Activated T-cell treated with anti-CD3 and anti-CD28 coated beads, Interleukin-2, amount 50 U/mL, for 4 hours (primary cell): Measurements from ENCODE around the gene CORO2B. TPM values are rescaled to one million over a fixed set of nuclear protein-coding genes. Genes with fewer than 3 reads are reported as not detected.
"Not testable (repeated sequence)": the region's sequence is repeated elsewhere in the genome, so short reads cannot be mapped to it uniquely, and the experiment has no call there.

ENCODE experiments used
- ATAC-seq, 2 donors: fragments of 200-7000 bp; cut with Tn5 transposase; one replicate each; pipeline ENCODE4 v1.10.0; 2021
- DNase-seq: peaks from one replicate; pipeline ENCODE4 v3.0.0-alpha.2; 2020
- H3K27me3 Mint-ChIP-seq: one replicate; pipeline ENCODE4 v1.8.0; 2021; ENCODE audit warnings: low read depth, mixed read lengths
- H3K36me3 Mint-ChIP-seq: one replicate; pipeline ENCODE4 v1.8.0; 2022; ENCODE audit warnings: mixed read lengths; ENCODE audit not compliant: insufficient read depth
- H3K4me1 Mint-ChIP-seq: one replicate; pipeline ENCODE4 v1.8.0; 2021; ENCODE audit warnings: low read depth, mixed read lengths
- H3K4me3 Mint-ChIP-seq: one replicate; pipeline ENCODE4 v1.8.0; 2021; ENCODE audit warnings: mild to moderate bottlenecking, moderate library complexity, mixed read lengths
- H3K9me3 Mint-ChIP-seq: one replicate; pipeline ENCODE4 v1.8.0; 2021; ENCODE audit warnings: mixed read lengths
- total RNA-seq, 3 donors: library from RNA; stranded (reverse); gene quantifications; one replicate each; pipeline ENCODE4 v1.2.1, GENCODE V29; 2021

Gene CORO2B
- total RNA-seq, 3 donors from 2014 or later, result 0.08 TPM

DNA sequence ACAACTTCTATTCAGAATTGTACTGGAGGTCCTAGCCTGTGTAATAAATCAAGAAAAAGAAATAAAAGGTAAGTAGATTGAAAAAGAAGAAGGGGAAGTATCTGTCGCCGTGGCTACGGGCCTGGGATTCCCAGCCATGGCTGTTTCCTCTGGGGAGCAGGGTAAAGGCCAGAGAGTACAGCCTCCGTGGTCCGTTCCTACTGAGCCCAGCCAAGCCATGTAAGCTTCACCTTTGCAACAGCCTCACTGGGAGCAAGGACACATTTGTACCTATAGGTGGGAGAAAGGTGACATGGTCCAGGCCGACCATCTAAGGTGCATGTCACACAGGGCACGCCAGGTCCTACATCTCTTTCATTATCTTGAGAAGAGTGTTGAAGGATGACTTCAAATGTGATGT lies 170.6 kb downstream of the CORO2B start:
- Mint-ChIP-seq H3K4me3 (no peak overlapping the region), H3K27me3 (no peaks in the 10 kb centered on the region), H3K36me3 (no peaks in the 10 kb centered on the region), H3K4me1 (no peaks in the 10 kb centered on the region), H3K9me3 (no peaks in the 10 kb centered on the region)
- no peak for ATAC-seq
- no peak for DNase-seq

DNA sequence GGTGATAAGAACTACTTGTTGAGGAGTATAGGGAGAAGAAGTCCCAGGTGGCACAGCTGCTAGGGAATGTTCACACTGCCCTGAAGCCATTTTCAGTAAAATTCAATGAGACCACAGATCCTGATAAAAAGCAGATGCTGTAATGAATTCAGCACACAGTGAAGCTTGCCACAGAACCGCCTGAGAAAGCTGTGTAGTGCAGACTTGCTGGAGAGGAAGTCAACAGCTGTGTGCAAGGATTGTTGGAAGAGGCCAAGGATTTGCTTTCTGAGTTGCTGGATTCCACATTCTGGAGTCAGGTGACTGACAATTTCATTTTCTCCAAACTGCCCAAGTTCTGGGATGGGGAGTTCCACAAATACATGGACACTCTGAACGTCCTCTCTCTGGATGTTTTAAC lies 171.0 kb downstream of the CORO2B start:
- Mint-ChIP-seq H3K4me3 (no peak overlapping the region), H3K4me1 (peaks cover 2% of the 10 kb centered on the region), H3K27me3 (no peaks in the 10 kb centered on the region), H3K9me3 (no peaks in the 10 kb centered on the region), H3K36me3 (no peaks in the 10 kb centered on the region)
- ATAC-seq, result no peak
- no peak for DNase-seq

DNA sequence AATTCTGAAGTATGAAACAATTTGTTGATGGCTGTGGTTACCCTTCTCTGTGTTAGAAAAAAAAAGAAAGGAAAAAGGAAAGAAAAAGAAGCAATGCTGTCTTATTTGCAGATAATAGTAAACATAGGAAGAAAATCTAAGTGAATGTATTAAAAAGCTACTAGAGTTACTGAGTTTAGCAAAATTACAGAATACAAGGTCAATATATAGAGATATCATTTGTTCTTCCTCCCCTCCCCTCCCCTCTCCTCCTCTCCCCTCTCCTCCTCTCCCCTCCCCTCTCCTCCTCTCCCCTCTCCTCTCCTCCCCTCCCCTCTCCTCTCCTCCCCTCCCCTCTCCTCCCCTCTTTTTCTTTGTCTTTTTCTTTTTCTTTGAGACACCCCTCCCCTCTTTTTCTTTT lies 172.8 kb downstream of the CORO2B start:
- no peak for ATAC-seq
- no peak overlapping the region for H3K4me3 Mint-ChIP-seq
- H3K27me3 Mint-ChIP-seq, result peaks cover 7% of the 10 kb centered on the region
- no peaks in the 10 kb centered on the region for H3K36me3 Mint-ChIP-seq
- H3K4me1 Mint-ChIP-seq, result peaks cover 5% of the 10 kb centered on the region
- H3K9me3 Mint-ChIP-seq, result no peaks in the 10 kb centered on the region
- DNase-seq, result no peak

DNA sequence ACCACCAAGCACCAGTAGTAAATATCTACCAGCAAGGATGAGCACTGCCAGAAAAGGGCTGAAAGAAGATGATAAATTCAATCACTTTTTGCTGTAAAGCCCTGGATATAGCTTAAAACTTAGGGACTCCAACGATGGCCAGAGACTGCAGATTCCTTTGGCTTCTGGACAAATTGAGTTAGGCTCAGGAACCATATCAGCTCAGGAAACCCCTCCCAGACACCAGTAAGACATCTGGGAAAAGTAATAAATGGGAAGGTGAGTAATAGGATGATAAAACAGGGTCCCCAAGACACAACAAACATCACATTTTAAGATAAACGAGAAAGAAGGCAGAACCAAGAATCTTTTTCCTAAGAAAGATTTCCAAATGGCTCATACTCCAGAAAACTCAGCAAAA lies 176.9 kb downstream of the CORO2B start:
- Mint-ChIP-seq H3K4me3 (no peak overlapping the region), H3K9me3 (no peaks in the 10 kb centered on the region), H3K36me3 (no peaks in the 10 kb centered on the region), H3K4me1 (peaks cover 5% of the 10 kb centered on the region), H3K27me3 (peaks cover 15% of the 10 kb centered on the region)
- ATAC-seq (no peak), DNase-seq (no peak)

DNA sequence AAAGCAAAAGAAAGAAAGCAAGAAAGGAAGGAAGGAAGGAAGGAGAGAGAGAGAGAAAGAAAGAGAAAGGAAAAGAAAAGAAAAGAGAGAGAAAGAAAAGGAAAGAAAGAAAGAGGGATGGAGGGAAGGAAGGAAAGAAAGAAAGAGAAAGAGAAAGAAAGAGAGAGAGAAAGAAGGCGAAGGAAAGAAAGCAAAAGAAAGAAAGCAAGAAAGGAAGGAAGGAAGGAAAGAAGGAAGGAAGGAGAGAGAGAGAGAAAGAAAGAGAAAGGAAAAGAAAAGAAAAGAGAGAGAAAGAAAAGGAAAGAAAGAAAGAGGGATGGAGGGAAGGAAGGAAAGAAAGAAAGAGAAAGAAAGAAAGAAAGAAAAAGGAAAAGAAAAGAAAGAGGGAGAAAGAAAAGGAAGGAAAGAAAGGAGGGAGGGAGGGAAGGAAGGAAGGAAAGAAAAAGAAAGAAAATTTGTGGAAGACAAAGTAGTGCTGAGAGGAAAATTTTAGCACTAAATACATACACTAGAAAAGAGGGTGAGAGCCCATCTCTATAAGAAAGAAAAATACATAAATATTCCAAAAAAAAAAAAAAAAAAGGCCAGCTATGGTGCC lies 181.3 kb downstream of the CORO2B start:
- not testable (repeated sequence) for H3K9me3 Mint-ChIP-seq, ATAC-seq

DNA sequence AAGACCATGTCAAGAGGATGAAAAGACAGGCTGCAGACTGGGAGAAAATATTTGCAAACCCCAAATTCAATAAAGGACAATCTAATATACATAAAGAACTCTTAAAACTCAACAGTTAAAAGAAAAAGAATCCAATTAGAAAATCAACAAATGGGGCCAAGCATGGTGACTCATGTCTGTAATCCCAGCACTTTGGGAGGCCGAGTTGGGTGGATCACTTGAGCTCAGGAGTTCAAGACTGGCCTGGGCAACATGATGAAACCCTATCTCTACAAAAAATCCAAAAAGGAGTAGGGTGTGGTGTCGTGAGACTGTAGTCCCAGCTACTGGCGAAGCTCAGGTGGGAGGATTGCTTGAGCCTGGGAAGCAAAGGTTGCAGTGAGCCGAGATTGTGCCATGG lies 184.3 kb downstream of the CORO2B start:
- ATAC-seq (no peak), DNase-seq (no peak)
- H3K36me3 Mint-ChIP-seq, result no peaks in the 10 kb centered on the region
- H3K4me3 Mint-ChIP-seq, result no peak overlapping the region
- H3K9me3 Mint-ChIP-seq, result no peaks in the 10 kb centered on the region
- peaks cover 13% of the 10 kb centered on the region for H3K27me3 Mint-ChIP-seq
- H3K4me1 Mint-ChIP-seq, result no peaks in the 10 kb centered on the region

More for the DNA sequence above, 181.3 kb downstream of the CORO2B start:
- not testable (repeated sequence) for H3K36me3 Mint-ChIP-seq, H3K4me1 Mint-ChIP-seq, H3K4me3 Mint-ChIP-seq, DNase-seq
- H3K27me3 Mint-ChIP-seq, result peaks cover 20% of the 10 kb centered on the region

DNA sequence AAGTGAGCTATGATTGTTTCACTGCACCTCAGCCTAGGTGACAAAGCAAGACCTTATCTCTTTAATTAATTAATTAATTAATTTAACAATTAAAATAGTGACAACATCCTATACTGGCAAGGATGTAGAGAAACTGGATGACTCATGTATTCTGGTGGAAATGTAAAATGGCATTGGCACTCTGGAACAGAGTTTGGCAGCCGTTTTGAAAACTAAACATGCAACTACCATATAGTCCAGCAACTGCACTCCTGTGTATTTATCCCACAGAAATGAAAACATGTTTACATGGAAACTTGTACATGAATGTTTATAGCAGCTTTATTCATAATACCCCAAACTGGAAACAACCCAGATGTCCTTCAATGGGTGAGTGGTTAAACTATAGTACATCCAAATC lies 185.3 kb downstream of the CORO2B start:
- Mint-ChIP-seq H3K9me3 (no peaks in the 10 kb centered on the region), H3K36me3 (no peaks in the 10 kb centered on the region)

DNA sequence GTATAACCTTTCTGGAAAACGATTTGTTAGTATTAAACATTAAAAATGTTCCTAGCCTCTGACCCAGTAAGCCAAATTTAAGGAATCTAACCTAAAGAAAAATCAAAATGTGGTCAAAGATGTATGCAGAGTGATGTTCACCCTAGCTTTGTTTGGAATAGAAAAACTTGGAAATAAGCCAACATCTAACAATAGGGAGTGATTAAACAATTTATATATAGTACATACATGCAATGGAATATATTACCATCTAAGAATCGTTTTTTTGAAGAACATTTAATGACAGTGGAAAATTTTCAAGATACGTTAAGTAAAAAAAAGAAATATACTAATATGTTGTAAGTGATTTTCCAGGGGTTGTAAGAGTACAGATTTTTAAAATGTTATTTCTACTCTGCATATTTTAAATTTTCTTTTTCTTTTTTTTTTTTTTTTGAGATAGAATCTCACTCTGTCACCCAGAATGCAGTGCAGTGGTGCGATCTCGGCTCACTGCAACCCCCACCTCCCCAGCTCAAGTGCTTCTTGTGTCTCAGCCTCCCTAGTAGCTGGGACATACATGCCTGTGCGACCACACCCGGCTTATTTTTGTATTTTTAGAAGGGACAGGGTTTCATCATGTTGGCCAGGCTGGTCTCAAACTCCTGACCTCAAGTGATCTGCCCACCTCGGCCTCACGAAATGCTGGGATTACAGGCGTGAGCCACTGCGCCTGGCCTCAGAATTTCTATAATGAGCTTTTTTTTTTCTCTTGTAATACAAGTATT lies 187.0 kb downstream of the CORO2B start:
- H3K9me3 Mint-ChIP-seq, result no peaks in the 10 kb centered on the region
- peaks cover 7% of the 10 kb centered on the region for H3K27me3 Mint-ChIP-seq
- DNase-seq (no peak), ATAC-seq (no peak)
- H3K4me3 Mint-ChIP-seq, result no peak overlapping the region
- no peaks in the 10 kb centered on the region for H3K36me3 Mint-ChIP-seq
- H3K4me1 Mint-ChIP-seq, result no peaks in the 10 kb centered on the region

More for the DNA sequence above, 185.3 kb downstream of the CORO2B start:
- DNase-seq (no peak), ATAC-seq (no peak)
- Mint-ChIP-seq H3K4me3 (no peak overlapping the region), H3K4me1 (no peaks in the 10 kb centered on the region), H3K27me3 (peaks cover 15% of the 10 kb centered on the region)

DNA sequence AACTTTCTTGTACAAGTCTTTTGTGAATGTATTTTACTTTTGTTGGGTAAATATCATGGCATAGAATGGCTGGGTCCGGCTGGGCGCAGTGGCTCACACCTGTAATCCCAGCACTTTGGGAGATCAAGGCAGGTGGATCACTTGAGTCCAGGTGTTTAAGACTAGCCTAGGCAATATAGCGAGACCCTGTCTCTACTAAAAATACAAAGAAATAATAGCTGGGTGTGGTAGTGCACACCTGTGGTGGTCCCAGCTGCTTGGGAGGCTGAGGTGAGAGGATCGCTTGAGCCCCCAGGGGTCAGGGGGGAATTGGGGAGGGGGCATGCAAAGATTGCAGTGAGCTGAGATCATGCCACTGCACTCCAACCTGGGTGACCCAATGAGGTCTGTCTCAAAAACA lies 189.0 kb downstream of the CORO2B start:
- no peaks in the 10 kb centered on the region for H3K36me3 Mint-ChIP-seq
- H3K27me3 Mint-ChIP-seq, result peaks cover 2% of the 10 kb centered on the region
- no peak overlapping the region for H3K4me3 Mint-ChIP-seq
- ATAC-seq (no peak), DNase-seq (no peak)
- H3K9me3 Mint-ChIP-seq, result no peaks in the 10 kb centered on the region
- H3K4me1 Mint-ChIP-seq, result no peaks in the 10 kb centered on the region

DNA sequence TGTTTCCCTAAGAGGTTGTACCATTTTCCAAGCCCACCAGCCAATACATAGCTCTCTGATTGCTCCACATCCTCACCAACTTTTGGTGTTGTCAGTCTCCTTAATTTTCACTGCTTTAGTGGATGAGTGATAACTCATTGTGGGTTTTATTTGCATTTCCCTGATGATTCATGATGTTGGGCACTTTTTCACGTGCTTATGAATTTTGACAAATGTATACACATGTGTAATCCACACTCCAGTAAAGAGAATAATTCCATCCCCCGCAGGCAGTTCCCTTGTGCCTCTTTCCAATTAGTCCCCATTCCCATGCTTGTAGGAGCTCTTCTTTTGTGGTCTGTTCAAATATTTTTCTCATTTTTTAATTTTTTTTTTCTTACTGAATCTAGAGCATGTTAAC lies 189.5 kb downstream of the CORO2B start:
- Mint-ChIP-seq H3K4me1 (no peaks in the 10 kb centered on the region), H3K9me3 (no peaks in the 10 kb centered on the region), H3K4me3 (no peak overlapping the region), H3K27me3 (peaks cover 2% of the 10 kb centered on the region), H3K36me3 (no peaks in the 10 kb centered on the region)
- no peak for DNase-seq
- ATAC-seq, result peak in 1 of 2 donors; percentile 56

DNA sequence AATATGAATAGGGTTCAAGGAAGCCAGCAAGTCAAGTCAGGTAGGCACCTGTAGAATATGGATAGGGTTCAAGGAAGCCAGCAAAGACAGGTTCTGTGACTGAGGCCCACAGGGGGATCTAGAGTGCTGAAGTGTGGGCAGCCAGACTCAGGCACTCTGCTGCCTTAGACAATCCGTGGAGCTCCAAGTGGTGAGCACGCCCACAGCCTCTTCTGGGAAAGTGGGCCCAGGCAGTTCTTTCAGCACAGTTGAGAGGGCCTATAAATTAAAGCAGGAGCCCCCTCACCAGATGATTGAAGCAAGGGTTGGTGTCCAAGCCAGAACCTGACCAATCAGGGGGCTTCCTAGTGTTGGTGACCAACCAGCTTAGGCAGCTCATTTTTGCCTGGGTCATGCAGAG lies 190.9 kb downstream of the CORO2B start:
- Mint-ChIP-seq H3K9me3 (no peaks in the 10 kb centered on the region), H3K27me3 (peaks cover 2% of the 10 kb centered on the region), H3K4me3 (no peak overlapping the region), H3K36me3 (no peaks in the 10 kb centered on the region), H3K4me1 (peaks cover 1% of the 10 kb centered on the region)
- DNase-seq (no peak), ATAC-seq (no peak)

DNA sequence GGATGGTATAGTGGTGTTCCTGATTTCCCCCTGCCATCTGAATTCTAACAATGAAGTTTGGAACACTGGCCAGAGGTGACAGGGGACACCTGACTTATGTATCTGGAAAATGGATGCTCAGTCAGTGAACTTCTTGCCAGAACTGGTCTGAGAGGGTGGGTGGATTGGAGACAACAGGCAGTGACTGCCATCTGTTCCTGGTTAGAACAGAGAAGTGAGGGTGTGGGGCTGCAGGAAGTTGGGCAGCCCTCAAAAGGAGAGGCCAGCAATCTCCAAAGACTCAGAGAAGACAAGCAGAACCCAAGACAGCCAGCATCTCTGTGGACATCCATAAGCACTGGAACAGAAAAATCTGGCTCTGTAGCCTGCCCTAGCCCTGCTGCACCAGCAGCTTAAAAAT lies 191.4 kb downstream of the CORO2B start:
- peaks cover 2% of the 10 kb centered on the region for H3K27me3 Mint-ChIP-seq
- peaks cover 1% of the 10 kb centered on the region for H3K4me1 Mint-ChIP-seq
- ATAC-seq (no peak), DNase-seq (no peak)
- no peak overlapping the region for H3K4me3 Mint-ChIP-seq
- H3K9me3 Mint-ChIP-seq, result no peaks in the 10 kb centered on the region
- no peaks in the 10 kb centered on the region for H3K36me3 Mint-ChIP-seq

DNA sequence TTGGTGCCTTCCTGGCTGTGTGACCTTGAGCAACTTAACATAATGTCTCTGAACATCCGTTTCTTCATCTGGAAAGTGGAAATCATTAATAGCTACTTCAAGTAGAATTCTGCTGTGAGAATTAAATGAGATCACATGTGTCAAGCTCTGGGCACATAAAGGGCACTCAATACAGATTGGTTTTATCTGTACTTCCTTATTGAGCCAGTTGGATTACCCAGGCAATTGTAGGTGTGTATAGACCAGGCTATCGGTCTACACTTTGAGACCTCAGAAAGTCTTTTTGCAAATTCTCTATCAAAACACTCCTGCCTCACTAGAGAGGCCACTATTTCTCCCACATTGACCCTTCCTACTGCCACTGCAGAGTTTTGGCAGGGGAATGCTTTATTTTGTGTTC lies 194.2 kb downstream of the CORO2B start:
- Mint-ChIP-seq H3K4me3 (no peak overlapping the region), H3K36me3 (peaks cover 5% of the 10 kb centered on the region), H3K9me3 (no peaks in the 10 kb centered on the region), H3K27me3 (peaks cover 2% of the 10 kb centered on the region), H3K4me1 (peaks cover 1% of the 10 kb centered on the region)
- DNase-seq (no peak), ATAC-seq (no peak)

DNA sequence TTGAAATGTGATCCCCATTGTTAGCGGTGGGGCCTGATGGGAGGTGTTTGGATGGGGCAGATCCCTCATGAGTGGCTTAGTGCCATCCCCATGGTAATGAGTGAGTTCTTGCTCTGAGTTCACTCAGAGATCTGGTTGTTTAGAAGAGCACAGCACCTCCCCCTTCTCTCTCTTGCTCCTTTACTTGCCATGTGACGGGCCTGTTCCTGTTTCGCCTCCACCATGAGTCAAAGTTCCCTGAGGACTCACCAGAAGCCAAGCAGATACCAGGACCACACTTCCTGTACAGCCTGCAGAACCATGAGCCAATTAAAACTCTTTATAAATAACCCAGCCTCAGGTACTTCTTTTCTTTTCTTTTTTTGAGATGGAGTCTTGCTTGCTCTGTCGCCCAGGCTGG lies 195.3 kb downstream of the CORO2B start:
- Mint-ChIP-seq H3K9me3 (no peaks in the 10 kb centered on the region), H3K4me3 (no peak overlapping the region), H3K27me3 (no peaks in the 10 kb centered on the region), H3K36me3 (peaks cover 13% of the 10 kb centered on the region), H3K4me1 (peaks cover 1% of the 10 kb centered on the region)
- DNase-seq (no peak), ATAC-seq (no peak)

DNA sequence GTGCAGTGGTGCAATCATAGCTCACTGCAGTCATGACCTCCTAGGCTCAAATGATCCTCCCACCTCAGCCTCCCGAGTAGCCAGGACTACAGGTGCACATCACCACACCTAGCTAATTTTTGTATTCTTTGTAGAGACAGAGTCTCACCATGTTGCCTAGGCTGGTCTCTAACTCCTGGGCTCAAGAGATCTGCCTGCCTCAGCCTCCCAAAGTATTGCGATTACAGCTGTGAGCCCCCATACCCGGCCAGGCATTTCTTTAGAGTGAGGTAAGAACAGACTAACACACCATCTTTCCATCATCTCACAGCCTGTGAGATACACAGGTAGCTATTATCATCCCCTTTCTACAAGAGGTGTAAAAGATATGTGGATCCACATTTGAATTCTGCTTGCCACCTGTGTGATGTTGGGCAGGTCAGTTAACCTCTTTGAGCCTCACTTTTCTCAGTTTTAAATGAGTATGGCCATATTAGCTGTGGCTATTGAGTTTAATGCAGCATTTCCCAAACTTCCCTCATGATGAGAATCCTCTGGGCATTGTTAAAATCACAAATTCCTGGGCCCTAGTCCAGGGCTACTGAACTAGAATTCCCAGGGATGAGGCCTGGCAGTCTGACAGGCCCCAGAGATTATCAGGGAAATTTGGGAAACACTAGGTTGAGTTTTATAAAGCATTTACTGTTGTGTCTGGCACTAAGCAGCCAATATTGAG lies 195.9 kb downstream of the CORO2B start:
- Mint-ChIP-seq H3K36me3 (peaks cover 17% of the 10 kb centered on the region), H3K4me3 (no peak overlapping the region), H3K27me3 (no peaks in the 10 kb centered on the region), H3K9me3 (no peaks in the 10 kb centered on the region), H3K4me1 (peaks cover 1% of the 10 kb centered on the region)
- no peak for ATAC-seq
- DNase-seq, result no peak
